ENCODE results near the gene GPR137.

GPR137 gene

DNA sequence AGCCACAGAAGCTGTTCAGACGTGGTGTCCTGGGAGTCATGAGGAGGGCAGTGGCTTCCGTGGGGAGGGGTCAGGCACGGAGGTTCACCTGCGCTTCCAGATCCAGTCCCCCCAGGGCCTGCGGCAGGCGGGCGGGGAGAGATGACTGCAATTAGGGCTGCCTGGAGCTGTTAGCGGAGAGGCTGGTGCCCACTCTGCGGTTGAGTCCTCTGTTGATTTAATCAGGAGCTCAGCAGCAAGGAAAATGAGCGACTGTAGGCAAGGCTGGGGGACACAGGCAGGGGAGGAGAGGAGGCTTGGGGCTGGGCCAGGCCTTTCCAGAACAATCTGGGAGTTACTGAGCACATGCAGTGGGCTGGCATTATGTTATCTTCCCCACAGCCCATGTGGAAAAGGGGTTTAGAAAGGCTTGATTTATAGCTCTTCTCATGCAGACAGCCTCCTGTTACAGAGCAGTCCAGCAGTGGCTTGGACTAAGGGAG lies 21.2 kb upstream of the GPR137 start:
- DNase-seq, result no peak

DNA sequence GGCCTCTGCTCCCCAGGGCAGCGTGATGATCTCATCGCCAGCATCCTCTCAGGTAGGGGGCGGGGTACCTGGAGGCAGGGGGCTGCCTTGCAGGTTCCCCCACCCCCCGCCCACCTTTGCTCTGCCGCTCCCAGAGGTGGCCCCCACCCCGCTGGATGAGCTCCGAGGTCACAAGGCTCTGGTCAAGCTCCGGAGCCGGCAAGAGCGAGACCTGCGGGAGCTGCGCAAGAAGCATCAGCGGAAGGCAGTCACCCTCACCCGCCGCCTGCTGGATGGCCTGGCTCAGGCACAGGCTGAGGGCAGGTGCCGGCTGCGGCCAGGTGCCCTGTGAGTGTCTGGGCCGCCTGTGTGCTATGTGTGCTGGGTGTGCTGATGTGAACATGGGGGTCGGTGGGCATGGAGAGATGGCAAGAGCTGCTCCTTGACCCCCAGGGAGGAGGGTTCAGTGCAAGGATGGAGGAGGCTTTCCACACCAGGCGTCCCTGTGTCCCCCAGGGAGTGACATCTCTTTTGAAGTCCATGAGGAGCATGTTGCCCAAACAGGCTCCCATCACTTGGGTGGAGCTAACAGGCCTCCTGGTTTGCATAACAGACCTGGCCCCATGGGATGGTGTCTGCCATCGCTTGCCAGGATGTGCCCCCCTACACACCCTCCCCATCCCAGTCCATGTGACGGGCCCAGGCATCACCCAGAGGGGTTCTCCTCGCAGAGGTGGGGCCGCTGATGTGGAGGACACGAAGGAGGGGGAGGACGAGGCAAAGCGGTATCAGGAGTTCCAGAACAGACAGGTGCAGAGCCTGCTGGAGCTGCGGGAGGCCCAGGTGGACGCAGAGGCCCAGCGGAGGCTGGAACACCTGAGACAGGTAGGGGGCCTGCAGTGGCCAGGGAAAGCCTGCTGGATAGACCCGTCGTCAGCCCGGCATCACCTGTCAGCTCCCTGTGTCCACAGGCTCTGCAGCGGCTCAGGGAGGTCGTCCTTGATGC lies 20.2 kb upstream of the GPR137 start:
- DNase-seq, result no peak

DNA sequence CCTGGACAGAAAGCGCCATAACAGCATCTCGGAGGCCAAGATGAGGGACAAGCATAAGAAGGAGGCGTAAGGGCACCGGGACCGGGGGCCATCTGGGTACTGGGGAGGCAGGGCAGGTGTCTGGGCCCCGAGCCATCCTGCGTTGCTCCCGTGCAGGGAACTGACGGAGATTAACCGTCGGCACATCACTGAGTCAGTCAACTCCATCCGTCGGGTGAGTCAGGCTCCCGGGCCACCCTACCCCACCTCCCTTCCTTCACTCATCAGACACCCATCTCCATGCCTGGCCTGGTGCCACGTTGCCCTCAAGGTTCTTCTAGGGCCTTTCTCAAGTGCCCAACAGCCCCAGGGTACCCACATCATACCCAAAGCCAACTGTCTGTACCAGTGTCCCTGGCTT lies 19.3 kb upstream of the GPR137 start:
- no peak for DNase-seq

DNA sequence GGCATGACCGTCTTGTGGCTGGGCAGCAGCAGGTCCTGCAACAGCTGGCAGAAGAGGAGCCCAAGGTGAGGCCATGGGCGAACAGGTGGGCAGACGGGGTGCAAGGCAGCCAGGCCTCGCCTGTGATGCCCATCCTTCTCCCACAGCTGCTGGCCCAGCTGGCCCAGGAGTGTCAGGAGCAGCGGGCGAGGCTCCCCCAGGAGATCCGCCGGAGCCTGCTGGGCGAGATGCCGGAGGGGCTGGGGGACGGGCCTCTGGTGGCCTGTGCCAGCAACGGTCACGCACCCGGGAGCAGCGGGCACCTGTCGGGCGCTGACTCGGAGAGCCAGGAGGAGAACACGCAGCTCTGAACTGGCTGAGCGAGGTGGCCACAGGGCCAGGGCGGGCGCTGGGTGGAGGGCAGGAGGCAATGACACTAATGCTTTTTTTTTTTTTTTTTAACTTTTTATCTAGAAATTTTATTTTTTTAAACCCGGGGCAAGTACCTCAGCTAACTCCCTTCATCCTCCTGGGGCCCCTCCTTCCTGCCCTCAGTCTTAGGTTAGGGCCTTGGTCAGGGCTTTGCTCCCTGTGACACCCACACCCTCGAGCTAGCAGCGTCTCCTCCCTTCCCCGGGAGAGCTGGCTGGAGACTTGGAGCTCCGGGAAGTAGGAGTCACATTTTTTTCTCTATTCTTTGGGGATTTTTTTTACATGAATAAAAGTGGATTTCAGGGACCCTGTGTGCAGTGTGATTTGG lies 18.3 kb upstream of the GPR137 start:
- no peak for DNase-seq

DNA sequence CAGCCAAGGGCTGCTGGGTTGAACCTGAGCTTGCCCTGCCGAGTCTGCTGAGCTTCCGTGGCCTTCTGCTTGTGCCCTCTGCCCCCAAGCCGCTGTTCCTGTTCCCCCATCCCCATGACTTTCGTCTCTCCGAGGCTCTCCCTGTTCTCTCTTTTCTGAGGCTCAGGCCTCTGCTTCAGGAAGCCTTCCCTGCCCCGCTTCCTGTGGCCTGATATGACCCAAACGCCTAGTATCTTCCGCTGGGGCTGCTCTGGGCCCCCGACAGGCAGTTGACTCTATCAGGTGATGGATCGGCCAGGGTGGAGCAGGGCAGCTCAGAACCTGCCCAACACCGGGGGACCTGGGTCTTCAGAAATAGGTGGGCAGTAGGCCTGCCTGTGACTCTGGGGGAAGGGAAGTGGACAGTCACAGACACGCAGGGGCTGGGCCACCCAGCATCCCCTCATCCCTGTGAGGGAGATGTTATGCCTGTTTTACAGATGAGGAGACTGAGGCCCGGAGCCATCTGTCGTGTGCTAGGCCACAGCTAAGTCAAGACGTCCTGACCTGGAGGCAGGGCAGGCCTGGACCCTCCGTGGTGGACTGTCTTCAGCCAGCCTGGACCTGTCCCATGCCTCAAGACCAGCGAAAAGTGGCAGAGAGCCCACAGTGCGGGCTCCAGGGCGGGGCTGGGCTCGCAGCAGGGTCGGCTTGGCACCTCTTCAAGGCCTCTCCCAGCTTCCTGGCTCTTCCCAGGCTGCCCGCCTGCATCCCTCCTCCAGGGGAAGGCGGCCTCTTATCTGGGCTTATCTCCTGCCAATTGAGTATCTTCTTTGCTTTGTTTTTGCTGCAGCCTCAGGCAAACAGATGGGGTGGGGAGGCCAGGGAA lies 17.4 kb upstream of the GPR137 start:
- DNase-seq, result no peak

DNA sequence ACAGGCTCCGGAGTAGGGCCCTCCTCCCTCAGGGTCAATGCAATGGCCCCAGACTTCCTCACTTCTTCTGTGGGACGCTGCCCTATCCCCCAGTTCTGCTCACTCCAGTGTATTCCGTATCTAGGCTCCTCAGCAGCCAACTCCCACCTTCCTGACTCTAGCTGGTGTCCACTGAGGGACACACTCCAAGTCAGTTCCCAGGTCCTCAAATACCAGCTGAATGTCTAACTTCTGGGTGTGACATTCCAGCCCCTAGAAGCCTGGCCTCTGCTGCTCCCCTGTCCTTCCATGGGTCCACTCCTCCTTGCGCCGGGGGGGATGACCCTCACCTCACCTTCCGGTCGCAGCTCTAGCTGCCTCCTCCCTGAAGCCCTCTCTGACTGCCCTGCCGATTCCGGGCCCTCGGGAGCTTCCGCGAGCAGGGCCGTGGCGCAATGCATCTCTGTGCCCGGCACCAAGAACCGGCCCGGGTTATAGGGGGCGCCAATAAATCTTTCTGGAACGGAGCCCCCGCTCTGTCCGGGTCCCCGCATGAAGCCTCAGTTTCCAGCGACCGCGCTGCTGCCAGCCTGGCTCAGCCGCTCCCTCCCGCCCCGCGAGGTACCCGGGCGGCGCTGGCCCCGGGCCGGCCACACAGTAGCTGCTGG lies 16.6 kb upstream of the GPR137 start:
- DNase-seq, result no peak

DNA sequence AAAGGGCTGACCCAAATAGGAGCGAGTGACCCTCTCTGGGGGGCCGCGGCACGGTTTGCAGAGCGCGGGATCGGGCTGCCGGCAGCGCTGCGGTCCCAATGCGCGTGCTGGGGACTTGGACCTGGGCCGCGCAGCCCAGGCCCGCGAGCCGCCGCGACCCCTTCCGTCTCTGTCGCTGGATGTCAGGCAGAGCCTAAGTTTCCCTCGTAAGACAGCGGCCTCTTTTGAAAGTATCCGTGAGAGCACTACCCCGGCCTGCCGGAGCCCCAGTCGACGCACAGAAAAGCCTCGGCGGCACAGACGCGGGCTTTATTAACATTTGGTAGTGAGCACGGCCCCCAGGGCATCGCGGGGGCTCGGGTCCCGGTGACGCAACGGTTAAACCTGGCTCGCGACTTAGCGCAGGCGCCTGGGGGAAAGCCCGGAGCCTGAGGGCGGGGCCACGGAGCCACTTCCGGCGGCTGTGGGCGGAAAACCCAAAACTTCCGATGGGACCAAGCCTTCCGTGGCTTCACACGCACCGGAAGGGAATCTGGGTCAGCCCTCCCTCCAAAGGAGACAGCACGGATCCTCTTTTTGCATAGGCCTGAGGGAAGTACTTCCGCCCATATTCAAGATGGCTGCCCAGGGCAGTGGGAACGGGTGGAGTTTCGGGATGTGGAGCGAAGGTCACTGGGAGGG lies 16.0 kb upstream of the GPR137 start:
- peak; percentile 99 for DNase-seq

DNA sequence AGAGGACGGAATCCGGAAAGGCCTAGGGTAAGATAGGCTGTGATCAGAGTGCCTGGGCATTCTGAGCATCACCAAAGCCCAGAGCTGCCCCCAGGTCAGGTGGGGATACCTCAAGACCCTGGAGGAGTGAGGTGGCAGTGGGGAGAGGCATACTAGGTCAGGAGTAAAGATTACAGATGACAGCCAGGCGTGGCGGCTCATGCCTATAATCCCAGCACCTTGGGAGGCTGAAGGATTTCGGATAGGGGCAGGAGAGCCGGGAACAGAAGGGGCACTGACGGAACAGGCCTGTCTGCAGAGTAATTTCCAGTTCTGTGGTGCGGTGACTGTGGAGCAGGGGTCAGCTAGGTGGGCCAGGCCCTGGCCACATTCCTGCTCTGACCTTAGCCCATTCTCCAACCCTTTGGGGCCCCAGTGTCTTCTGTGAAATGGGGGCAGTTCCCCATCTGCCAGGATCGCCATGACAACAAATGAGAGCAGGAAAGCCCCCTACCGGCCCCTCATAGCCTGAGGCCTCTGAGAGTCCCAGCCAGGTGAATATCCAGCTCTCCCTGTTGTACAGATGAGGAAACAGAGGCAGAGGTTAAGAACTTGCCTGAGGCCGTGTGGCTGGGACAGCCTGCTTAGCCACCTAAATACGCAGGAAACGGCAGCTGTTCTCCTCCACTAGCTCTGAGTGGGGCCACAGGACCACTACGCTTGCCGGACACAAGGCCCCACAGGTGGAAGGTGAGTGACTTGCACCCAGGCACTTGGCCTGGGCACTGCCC lies 10.4 kb upstream of the GPR137 start:
- DNase-seq, result no peak

DNA sequence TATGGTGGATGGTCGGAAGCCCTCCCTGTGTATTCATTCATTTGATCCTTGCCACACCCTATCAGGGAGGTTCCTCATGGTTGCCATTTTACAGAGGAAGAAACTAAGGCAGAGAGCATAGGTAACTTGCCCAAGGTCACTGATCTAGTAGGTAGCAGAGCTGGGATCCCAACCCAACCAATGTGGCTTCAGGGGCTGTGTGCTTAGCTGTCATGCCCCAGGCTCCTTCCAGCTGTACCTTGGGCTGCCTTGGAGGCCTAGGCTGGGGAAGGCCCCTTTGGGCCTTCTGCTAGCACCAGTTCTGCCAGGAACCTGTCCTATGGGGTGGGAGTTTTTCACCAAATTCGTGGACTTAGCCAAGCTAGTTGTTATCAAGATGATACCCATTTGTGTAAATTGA lies 9.8 kb upstream of the GPR137 start:
- no peak for DNase-seq

DNA sequence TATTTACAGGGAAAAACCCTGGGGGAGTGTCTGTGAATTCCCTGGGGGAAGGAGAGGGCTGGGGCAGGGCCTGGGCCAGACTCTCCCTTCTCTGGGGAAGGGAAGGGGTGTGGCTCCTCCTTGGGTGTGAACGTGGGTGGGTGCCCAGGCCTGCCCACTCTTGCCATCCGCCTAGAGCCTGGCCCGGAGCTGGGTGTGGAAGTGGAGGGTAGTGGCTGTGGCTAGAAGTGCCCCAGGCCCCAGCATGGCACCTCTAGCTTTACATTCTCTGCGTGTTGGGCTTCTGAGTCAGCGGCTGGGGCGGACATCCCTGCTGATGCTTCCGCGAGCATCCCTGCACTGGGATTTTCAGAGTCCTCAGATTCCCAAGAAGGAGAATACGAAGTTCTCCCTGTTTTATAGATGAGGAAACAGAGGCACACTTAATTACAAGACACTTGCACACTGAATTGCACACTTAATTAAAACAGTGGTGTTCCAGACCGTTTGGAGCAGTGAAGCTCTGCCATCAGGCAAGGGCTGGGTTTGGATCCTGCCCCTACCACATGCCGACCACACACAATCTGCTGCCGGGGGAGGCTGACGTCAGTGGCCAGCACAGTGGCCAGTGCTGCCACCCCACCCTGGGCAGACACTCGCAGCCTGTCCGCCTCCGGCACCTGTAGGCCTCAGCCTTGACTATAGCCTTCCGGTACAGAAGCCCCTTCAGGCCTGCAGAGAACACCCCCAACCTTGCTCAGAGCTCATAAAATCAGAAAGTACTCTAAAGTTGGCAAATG lies 8.8 kb upstream of the GPR137 start:
- no peak for DNase-seq

DNA sequence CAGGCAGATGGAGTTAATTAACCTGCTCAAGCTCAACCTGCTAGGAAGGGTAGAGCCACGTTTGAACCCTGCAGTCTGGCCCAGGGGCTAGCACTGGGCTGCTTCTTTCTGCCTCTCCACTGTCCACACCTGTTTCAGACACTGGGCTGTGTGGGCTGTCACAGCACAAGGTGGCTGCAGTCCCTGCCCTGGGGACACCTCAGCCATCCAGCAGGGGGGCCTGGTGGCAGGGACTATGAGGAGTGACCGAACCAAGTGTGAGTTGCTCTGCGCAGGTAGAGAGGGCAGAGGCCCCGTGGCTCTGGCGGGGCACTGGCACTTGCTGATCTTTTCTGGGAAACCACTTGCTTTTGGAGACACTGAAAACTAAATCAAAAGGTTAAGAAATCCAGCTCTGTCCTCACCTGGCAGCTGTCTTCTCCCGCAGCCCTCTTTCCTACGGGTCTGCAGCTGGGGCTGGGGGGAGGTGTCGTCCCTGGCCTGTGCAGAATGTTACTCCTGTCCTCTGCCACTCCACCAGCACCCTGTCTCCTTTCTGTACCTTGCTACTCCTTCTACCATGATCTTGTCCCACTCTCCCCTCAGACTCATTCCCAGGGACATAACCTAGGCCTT lies 7.0 kb upstream of the GPR137 start:
- DNase-seq, result no peak

DNA sequence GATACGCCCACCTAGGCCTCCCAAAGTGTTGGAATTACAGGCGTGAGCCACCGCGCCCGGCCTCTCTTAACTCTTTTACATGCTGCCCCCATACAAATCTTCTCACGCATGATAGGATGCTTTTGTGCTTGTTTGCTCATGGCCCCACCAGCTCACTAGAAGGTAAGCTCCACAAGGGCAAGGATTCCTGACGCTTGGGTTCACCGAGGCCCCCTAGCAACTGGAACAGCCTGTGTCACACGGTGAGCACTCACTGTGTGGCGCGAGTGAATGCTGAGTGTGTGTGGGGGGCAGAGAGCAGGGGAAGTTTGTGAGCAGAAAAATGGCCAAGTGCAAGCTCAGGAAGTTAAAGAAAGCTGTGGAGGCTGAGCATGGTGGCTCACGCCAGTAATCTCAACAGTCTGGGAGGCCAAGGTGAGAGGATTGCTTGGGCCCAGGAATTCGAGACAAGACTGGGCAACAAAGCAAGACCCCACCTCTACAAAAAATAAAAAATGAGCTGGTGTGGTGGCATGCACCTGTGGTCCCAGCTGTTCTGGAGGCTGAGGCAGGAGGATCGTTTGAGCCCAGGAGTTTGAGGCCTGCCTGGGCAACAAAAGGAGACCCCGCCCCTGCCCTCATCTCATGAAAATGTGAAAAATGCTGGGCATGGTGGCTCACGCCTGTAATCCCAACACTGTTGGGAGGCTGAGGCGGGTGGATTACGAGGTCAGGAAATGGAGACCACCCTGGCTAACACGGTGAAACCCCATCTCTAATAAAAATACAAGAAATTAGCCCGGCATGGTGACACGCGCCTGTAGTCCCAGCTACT lies 3.5 kb upstream of the GPR137 start:
- no peak for DNase-seq

DNA sequence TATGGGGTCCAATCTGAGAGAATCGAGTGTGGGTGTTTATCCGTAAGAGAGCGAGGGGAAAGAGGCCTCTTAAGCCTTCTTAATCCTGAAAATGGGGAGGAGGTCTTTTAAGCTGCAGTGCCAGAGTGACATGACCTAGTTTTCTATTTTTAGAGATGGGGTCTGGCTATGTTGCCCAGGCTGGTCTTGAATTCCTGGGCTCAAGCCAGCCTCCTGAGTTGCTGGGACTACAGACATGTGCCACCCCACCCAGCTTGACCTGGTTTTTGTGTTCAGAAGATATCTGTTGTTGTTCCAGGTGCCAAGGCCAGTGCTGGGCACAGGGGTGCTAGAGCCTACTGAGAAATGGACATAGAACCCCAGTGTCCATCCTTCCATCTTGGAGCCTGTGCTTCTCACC lies 2.6 kb upstream of the GPR137 start:
- no peak for DNase-seq

DNA sequence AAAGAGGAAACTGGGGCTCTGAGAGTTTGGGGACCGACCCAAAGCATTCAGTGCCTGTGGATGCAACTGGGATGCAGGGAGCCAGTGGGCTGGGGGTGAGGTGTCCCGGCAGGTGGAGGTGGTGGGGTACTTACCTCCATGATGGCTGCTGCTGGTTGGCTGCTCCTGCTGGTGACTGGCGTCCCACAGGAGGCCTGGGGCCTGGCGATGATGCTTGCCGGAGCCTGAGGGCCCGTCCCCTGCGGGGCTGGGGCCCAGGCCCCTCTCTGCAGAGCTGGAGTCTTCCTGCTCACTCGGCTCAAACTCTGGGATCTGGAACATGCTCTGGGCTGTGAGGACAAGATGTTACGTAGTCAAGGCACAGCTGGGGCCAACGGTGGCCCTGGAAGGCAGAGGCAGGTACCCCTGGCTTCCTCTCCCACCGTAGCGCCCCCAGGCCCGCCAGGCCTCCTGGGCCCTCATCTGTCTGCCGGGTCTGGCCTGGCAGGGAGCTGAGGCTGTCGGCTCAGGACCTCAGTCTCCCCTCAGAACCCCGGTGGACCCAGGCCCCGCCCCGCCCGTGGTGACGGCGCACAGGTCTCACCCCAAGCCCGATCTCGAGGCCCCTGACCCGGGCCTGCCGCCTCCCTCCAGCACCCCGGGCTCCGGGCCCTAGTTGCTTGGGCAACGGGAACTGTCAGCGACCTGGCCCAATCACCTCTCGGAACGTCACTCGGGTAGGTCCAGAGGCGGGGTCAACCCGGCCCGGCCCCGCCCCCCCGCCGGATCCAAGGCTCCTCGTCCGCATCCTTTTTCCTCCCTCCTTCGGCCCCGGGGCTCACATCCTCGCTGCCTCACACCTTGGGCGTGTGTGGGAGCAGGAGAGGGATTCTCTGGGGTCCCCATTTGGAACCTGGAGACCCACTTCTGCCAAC lies 1.3 kb upstream of the GPR137 start, which contains the start of gene BAD:
Gene BAD, minus strand, starts transcription at position 618 of the 914 bp plus-strand sequence. Its CDS starts 297 bp downstream, at position 321.
- peak; percentile 86 for DNase-seq

DNA sequence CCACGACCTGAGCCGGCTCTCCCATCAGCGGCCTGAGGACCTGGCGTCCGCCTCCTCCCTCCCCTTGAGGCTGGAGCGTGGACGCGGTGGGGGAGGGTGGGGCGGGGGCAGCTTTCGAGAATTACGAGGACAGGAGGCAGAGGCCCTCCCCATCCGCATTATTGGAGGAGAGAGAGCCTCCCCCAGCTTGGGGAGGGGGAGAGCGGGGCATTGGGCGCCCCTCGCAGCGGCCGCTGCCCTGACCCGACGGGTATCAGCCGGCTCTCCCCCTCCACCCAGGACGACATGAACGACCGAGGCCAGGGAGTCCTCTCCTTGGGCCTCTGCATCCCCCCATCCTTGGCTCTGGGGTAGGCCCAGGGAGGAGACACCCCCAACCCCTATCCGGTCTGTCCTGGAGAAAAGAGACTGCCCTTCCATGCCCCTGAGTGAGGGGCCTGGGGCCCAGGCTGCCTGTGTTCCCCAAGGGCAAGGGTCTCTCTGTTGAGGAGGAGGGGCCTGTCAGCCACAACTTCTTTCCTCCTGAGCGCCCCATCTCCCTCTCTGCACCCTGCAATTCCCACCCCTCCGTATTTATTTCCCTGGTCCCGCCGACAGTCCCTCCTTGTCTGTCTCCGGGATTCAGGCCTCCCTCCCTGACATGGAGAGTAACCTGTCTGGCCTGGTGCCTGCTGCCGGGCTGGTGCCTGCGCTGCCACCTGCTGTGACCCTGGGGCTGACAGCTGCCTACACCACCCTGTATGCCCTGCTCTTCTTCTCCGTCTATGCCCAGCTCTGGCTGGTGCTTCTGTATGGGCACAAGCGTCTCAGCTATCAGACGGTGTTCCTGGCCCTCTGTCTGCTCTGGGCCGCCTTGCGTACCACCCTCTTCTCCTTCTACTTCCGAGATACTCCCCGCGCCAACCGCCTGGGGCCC lies 495 bp downstream of the GPR137 start:
- no peak for DNase-seq

DNA sequence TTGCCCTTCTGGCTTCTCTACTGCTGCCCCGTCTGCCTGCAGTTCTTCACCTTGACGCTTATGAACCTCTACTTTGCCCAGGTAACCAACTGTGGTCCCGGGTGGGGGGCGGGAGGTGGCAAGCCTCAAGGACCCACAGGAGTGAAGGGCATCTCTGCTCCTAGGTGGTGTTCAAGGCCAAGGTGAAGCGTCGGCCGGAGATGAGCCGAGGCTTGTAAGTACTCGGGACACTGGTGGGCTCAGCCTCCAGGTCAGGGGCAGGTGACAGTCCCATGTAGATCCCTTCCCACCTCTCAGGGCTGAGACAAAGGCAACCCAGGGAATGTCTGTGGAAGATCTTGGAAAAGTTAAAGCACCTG lies 1.1 kb downstream of the GPR137 start:
- no peak for DNase-seq

Data from amniotic stem cell (primary cell).